ENCODE data around the gene SHISAL2A. TPM values are rescaled to one million over a fixed set of nuclear protein-coding genes. Genes with fewer than 3 reads are reported as not detected.

The SHISAL2A gene
- total and polyA plus RNA-seq, 10 of the 15 experiments (the other 5 are each of a cell fraction or from before 2014, with no cell fraction given) = 0.18 to 0.67 (median 0.45) TPM

DNA sequence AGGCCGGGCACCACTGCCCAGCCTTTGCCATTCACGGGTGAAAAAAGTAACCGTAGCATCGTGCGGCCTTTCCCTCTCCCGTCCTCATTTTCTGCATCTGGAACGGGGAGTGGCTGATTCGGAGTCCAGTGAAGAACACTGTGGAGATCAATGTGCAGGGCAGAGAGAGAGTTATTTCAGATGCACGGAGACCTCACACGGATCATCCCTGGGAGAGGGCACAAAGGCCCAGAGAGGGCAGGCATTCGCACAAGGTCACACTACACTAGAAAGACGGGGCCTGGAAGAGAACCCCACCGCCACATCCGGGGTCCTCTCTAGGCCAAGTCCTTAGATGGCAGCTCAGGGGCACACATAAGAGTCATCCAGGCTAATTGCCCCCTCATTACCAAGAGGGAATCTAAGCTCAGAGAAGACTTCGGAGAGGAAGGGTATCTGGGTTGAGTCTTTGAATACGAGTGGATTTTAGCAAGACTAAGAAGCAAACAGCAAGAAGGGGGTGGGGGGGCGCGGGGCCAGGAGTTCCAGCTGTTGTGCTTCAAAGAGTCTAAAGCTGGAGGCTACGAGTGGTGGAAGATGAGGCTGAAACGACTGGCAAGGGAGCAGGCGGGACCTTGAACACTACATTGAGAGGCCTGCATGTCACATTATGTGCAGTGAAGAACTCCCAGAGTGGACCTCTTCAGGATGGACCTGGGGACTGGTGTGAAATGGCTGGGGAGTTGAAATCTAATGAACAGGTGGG is 29.9 kb upstream of the SHISAL2A start:
- FAIRE-seq = no peak
- Histone ChIP-seq H4K20me1 (ENCODE audit: control insufficient read depth, insufficient read depth) (no peaks in the 10 kb centered on the region), H3K4me2 (ENCODE audit: control insufficient read depth, insufficient read depth) (peak overlapping the region; percentile 81; the same call in 1 of the 2 replicates), H3K79me2 (ENCODE audit: control insufficient read depth, insufficient read depth, low read length) (no peaks in the 10 kb centered on the region), H3K27ac (ENCODE audit: control insufficient read depth, insufficient read depth) (peak overlapping the region; percentile 17), H3K27me3 (replicated peaks in 1 of 2; ENCODE audit: control insufficient read depth in 2 of 2, insufficient read depth in 2 of 2, low read length in 1 of 2) (peaks cover 1 to 4% of the 10 kb centered on the region in 2 experiments; a peak in 2 of 4 replicates), H3K9me3 (replicated peaks; ENCODE audit: control insufficient read depth, insufficient read depth, low read length) (no peaks in the 10 kb centered on the region), H3K36me3 (ENCODE audit: control insufficient read depth in 2 of 2, insufficient read depth in 2 of 2, low read length in 1 of 2) (no peaks in the 10 kb centered on the region), H3K4me1 (ENCODE audit: control insufficient read depth, insufficient read depth, low read length) (peaks cover 24% of the 10 kb centered on the region), H3K9ac (ENCODE audit: control insufficient read depth, insufficient read depth, low read length) (peak overlapping the region; percentile 24; the same call in 1 of the 2 replicates), H3K4me3 (peak overlapping the region; percentile 62; the same call in 1 of the 2 replicates), H2AFZ (ENCODE audit: control insufficient read depth, low read depth, low read length) (peak overlapping the region; percentile 74)
- DNase-seq (ENCODE audit: low read depth, low spot score) = no peak
- RAD21 ChIA-PET (ENCODE audit: unreplicated experiment) = interaction anchor here (1.3 kb wide), 1 partner anchor 39 kb away, joined by 3 read pairs; no protein-coding TSS in a partner anchor
- SMC1A ChIA-PET (ENCODE audit: uncharacterized antibody, unreplicated experiment) = interaction anchor here (1.3 to 2.3 kb wide), 4 partner anchors 10 to 83 kb away, joined by 5 to 13 read pairs (median 6); no protein-coding TSS in a partner anchor
- POLR2A ChIA-PET = interaction anchor here (0.6 to 1.2 kb wide), 2 partner anchors 31 to 56 kb away, joined by 3 to 4 read pairs; no protein-coding TSS in a partner anchor
- BruUV-seq (replicated peaks) = no TSS peak
- in situ Hi-C loops (cut with MboI) = no loop called here
- peak; percentile 25; the same call in 2 of the 3 replicates for ATAC-seq
- intact Hi-C loops (cut with micrococcal nuclease; ENCODE audit: unreplicated experiment) = no loop called here
- CTCF ChIA-PET = interaction anchor here (0.6 kb wide), 1 partner anchor 83 kb away, joined by 3 read pairs; no protein-coding TSS in a partner anchor
- no peak for TF ChIP-seq NBN (IDR thresholded peaks at IDR 0.05)
- TF ChIP-seq EED (IDR thresholded peaks at IDR 0.05; ENCODE audit: low read depth) = no peak
- TF ChIP-seq RBBP5 (conservative IDR thresholded peaks at IDR 0.05) = no peak
- TF ChIP-seq RB1 (IDR thresholded peaks at IDR 0.05; ENCODE audit: borderline replicate concordance) = no peak
- TF ChIP-seq, protein P1, sequence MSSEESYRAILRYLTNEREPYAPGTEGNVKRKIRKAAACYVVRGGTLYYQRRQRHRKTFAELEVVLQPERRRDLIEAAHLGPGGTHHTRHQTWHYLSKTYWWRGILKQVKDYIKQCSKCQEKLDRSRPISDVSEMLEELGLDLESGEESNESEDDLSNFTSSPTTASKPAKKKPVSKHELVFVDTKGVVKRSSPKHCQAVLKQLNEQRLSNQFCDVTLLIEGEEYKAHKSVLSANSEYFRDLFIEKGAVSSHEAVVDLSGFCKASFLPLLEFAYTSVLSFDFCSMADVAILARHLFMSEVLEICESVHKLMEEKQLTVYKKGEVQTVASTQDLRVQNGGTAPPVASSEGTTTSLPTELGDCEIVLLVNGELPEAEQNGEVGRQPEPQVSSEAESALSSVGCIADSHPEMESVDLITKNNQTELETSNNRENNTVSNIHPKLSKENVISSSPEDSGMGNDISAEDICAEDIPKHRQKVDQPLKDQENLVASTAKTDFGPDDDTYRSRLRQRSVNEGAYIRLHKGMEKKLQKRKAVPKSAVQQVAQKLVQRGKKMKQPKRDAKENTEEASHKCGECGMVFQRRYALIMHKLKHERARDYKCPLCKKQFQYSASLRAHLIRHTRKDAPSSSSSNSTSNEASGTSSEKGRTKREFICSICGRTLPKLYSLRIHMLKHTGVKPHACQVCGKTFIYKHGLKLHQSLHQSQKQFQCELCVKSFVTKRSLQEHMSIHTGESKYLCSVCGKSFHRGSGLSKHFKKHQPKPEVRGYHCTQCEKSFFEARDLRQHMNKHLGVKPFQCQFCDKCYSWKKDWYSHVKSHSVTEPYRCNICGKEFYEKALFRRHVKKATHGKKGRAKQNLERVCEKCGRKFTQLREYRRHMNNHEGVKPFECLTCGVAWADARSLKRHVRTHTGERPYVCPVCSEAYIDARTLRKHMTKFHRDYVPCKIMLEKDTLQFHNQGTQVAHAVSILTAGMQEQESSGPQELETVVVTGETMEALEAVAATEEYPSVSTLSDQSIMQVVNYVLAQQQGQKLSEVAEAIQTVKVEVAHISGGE (CRISPR knock-in tag; IDR thresholded peaks at IDR 0.05) = no peak
- TF ChIP-seq, protein P2, sequence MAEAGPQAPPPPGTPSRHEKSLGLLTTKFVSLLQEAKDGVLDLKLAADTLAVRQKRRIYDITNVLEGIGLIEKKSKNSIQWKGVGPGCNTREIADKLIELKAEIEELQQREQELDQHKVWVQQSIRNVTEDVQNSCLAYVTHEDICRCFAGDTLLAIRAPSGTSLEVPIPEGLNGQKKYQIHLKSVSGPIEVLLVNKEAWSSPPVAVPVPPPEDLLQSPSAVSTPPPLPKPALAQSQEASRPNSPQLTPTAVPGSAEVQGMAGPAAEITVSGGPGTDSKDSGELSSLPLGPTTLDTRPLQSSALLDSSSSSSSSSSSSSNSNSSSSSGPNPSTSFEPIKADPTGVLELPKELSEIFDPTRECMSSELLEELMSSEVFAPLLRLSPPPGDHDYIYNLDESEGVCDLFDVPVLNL (IDR thresholded peaks at IDR 0.05; ENCODE audit: low read depth, low read length) = no peak
- TF ChIP-seq DPF2 (IDR thresholded peaks at IDR 0.05) = no peak
- 1% methylated on average over 21 of the region's 21 CpGs for WGBS (ENCODE audit: insufficient coverage, insufficient replicate concordance, low lambda C conversion rate, missing lambda C conversion rate)
